ENCODE measurements around the gene TEAD4.

The TEAD4 gene

DNA sequence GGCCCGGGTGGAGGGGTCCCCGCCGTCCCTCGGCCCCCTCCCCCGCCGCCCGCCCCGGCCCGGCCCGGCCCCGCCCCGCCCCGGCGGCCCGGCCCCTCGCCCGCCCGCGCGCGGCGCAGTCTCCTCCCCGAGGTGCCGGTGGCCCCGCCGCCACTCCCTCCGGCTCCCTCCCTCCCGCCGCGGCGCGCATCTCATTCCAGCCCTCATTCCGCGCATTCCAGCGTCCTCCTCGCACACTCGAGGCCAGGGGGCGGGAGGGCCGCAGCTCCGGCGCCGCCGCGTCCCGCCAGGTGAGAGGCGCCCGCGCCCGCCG is at the start of gene TEAD4:
TEAD4 (plus strand) TSS at position 206 of the 313 bp plus-strand sequence.
- peak in 1 of 2 experiments; percentile 19 for DNase-seq (ENCODE audit: low read depth in 2 of 2)

DNA sequence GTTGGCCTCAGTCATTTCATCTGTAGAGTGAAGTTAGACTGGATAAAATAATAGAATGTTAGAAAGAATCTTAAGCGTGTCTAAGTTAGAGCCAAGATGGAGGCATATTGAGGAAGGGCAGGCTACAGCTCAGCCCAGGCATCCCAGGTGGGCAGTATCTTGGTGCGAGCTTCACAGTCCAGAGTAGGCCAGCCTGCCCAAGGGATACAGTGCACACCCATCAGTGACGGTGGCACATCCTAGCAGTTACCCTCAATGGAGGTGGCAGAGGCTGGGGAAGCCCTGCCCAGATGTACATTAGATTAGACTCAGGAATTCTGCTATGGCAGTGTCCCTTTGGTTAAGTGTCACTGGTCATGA is 47.0 kb upstream of the TEAD4 start:
- DNase-seq (ENCODE audit: low read depth in 2 of 2): no peak

DNA sequence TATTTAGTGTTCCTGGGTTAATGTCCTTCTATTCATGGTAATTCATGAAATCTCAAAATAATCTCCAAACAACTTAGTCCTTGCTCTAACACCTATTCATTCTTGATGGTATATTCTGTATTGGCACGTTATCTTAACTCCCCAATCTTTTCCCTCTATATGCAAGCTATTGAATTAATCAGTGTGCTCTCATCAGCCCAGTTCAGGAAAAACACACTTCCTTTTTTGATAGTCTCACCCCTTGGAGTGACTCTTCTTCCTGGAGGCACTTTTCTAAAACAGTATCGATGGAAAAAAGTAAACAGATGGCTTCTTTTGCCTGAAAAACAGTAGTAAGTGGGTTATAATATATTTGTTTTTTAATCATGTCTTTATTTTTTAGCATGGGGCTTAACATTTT is 39.9 kb upstream of the TEAD4 start:
- DNase-seq (ENCODE audit: low read depth in 2 of 2): no peak

DNA sequence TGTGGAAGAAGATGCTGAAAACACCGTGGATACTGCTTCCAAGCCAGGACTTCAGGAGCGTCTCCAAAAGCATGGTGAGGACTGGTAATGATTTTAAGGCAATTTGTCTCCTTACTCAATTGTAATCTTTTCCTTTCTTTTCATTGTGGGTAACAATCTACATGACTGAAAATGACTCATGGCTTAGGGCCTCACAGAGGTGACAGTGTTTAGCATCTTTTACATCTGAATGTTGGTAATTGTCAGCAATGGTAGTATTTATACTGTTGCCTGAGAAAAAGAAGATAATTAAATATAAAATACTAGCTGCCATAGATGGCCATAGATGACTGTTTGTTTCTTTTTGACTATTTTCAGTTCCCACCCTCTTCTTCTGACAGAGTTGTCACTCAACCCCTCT is 36.9 kb upstream of the TEAD4 start:
- no peak for DNase-seq (ENCODE audit: low read depth in 2 of 2)

DNA sequence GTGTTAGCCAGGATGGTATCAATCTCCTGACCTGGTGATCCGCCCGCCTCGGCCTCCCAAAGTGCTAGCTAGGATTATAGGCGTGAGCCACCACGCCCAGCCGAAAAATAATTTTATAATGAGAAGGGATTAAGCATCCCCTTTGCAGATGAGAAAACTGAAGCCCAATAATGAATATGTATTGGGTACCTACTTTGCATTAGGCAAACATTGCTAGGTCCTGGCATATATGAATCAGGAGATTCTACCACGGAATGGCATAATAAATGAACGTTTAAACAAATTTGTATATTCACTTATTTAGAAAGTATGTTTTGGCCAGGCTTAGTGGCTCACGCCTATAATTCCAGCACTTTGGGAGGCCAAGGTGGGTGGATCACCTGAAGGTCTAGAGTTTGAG is 36.1 kb upstream of the TEAD4 start:
- no peak for DNase-seq (ENCODE audit: low read depth in 2 of 2)

DNA sequence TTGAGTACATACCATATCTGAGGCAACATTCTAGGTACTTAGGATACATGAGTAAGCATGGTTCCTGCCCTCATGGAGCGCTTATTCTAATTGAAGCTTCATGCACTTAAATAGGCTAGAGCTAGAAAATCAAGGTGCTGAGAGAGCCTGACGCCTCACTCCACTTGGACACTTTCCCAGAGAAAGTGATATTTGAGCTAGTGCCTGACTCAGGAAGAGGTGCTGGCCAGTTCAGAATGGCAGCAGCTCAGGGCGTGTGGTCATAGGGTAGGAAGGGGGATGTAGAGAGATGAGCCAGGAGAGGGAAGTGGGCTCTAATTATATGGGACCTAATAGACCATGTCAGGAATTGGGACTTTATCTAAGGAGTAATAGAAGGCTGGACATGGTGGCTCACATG is 35.2 kb upstream of the TEAD4 start:
- DNase-seq (ENCODE audit: low read depth in 2 of 2): no peak

DNA sequence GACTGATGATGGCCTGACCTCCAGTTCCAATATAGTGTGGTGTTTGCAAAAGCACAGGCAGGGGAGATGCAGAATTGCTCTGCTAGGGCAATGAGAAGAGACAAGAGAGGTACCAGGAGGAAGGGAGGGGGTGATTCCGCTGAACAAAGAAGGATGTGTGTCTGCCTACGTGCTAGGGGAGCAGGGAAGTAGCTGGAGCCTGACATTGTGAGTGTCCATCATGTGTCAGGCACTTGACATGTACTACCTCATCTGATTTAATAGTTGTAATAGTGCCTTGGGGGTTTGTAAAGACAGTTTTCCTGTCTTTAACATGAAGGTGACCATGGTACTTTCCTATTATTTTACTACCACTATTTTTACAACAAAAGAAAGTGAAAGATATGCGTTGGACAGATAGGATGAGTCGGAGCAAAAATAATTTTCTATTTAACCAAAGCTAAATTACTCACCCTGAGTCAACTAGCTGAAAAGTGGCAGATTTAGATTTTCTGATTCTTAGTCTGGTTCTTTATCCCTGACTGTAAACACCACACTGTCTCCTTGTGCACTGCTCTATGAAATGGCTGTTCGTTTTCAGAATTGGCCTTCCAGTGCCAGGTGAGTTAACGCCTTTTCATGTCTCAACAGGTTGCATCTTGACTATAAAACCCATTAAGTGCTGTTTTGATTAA is 33.7 kb upstream of the TEAD4 start:
- no peak for DNase-seq (ENCODE audit: low read depth in 2 of 2)

DNA sequence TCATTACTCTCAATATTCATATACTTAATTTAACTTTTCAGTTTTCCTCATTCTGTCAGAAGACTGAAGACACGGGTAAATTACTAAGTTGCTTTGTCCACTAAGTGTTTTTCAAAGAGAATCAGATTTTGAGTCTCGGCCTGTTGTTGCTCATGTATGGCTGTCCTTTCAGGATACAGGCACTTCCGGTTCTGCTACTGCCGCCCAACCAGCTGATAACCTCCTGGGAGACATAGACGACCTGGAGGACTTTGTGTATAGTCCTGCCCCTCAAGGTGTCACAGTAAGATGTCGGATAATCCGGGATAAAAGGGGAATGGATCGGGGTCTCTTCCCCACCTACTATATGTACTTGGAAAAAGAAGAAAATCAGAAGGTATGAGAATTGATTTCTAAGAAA is 28.3 kb upstream of the TEAD4 start:
- DNase-seq (ENCODE audit: low read depth in 2 of 2): no peak

DNA sequence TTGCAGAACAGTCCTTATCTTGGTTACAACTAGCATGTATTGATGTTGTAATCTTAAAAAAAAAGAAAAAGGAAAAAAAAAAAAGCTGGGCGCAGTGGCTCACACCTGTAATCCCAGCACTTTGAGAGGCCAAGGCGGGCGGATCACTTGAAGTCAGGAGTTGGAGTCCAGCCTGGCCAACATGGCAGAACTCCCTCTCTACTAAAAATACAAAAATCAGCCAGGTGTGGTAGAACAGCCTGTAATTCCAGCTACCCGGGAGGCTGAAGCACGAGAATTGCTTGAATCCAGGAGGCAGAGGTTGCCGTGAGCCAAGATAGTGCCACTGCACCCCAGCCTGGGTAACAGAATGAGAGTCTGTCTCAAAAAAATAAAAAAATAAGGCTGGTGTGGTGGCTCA is 25.6 kb upstream of the TEAD4 start:
- DNase-seq (ENCODE audit: low read depth in 2 of 2): no peak

DNA sequence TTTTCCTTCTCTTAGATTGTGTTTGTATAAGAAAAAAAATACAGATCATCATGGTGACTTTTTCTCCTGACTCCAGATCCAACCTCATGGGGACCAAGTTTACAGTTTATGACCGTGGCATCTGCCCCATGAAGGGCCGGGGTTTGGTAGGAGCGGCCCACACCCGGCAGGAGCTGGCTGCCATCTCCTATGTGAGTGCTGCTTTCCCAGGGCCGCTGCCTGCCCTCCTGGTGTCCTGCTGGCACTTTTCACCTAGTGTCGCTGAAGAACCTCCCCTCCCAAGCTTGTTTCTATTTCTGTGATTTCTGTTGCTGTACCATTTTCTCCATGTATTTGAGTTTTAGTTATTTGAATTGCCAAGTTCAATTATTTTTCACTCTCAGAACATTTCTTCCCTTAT is 24.8 kb upstream of the TEAD4 start:
- no peak for DNase-seq (ENCODE audit: low read depth in 2 of 2)

DNA sequence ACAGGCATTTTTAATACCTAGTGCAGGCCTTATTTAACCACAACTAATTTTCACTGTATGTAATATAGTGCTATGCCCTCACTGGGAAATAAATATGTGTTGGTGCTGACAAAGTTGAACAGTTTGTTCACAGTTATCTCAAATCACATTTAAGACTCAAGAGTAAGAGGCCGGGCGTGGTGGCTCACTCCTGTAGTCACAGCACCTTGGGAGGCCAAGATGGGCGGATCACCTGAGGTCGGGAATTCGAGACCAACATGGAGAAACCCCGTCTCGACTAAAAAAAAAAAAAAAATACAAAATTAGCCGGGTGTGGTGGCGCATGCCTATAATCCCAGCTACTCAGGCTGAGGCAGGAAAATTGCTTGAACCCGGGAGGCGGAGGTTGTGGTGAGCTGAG is 22.9 kb upstream of the TEAD4 start:
- DNase-seq (ENCODE audit: low read depth in 2 of 2): no peak

DNA sequence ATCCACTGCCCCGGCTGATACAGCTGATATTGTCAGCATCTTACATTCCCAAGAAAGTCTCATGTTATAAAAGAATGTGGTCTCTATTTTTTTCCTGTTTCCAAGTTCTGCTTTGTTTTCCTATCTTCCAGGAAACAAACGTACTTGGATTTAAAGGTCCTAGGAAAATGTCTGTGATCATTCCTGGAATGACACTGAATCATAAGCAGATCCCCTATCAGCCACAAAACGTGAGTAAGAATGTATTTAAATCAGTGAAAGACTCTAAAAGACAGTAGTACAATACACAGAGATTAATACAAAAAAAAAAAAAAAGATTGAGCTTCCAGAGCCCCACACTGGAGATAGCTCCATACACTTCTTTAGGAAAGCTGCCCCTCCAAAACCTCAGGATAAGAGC is 21.7 kb upstream of the TEAD4 start:
- no peak for DNase-seq (ENCODE audit: low read depth in 2 of 2)

DNA sequence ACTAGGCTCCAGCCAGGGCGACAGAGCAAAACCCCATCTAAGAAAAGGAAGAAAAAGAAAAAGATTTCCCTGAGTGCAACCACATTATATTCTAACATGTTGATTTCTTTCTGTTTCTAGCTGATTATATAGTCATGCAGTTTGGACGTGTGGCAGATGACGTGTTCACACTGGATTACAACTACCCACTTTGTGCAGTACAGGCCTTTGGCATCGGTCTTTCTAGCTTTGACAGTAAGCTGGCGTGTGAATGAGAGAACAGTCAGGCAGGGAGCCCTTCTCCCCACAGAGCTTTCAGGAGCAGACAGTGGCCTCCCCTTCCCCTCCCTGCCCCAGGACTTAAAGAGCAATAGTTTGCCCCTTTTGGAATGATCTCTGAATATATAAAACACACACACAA is 20.0 kb upstream of the TEAD4 start:
- DNase-seq (ENCODE audit: low read depth in 2 of 2): no peak

DNA sequence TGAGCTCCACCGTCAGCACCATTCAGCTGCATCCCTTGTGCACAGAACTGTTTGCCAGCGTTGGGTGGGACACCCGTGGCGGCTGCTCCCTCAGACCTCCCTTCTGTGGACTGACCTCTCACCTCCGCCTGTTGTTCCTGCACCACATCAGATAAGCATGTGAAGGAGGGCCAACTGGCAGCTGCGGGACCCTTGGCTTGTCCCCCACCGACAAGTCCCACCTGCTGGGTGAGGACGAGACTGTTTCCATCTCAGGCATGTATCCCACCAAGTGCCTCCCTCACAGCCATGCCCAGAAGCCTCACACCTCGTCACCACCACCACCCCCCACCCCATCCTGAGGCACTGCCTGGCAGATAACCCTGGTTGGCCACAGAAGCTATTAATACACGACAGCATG is 18.6 kb upstream of the TEAD4 start:
- no peak for DNase-seq (ENCODE audit: low read depth in 2 of 2)

DNA sequence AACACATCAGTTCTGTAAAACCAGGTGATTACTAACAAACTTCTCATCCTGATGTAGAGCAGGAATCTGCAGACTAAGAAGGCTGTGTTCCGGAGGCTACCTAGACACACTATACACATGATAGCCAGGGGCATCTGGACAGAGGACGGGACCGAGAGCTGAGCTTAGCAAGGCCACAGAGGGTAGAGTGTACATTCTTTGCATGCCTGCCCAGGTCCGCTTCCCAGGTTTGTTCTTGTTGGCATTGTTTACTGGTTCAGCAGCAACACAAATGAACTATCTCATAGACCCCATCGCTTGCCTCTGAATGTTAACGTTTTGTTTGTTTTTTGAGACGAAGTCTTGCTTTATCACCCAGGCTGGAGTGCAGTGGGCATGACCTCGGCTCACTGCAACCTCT is 17.7 kb upstream of the TEAD4 start:
- no peak for DNase-seq (ENCODE audit: low read depth in 2 of 2)

DNA sequence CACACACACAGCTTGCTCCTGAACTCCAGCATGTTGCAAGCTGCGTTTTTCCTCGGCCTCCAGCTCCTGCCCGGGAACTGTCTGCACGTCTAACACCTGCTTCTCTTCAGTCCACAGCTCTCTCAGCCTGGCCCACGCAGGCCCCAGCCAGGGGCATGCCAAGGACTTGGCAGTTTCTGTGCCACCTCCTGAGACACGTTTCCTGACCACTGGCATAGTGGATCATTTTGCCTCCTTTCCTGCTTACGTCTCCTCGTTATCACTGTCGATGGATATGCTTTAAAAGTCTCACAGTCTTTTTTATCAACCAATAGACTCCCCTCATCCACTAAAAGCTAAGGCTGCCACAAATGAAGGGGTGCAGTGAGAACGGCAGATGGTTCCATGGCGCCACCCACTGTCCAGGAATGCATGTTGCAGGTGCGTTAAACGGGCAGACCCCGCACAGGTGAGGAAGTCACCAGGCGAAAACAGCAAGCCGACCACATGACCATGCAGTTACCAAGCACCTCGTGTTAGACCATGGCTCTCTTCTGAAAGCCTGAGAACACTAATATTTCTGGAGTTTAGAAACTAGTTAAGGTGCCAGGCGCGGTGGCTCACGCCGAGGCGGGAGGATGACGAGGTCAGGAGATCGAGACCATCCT is 14.7 kb upstream of the TEAD4 start:
- DNase-seq (ENCODE audit: low read depth in 2 of 2): peak in 1 of 2 experiments; percentile 57

DNA sequence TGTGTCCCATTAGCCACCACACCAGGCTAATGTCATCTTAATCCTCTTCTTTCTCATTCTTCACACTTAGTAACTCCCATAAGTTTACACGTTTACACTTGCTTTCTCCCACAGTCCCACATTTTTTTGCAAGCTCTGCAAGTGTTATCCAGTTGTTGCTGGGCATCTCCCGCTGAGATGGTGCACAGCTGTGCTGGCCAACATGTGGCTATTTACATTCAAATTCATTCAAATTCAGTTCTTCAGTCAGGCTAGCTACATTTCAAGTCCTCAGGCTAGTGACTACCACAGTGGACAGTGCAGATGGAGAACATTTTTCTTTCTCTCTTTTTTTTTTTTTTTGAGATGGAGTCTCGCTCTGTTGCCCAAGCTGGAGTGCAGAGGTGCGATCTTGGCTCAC is 9.8 kb upstream of the TEAD4 start:
- no peak for DNase-seq (ENCODE audit: low read depth in 2 of 2)

DNA sequence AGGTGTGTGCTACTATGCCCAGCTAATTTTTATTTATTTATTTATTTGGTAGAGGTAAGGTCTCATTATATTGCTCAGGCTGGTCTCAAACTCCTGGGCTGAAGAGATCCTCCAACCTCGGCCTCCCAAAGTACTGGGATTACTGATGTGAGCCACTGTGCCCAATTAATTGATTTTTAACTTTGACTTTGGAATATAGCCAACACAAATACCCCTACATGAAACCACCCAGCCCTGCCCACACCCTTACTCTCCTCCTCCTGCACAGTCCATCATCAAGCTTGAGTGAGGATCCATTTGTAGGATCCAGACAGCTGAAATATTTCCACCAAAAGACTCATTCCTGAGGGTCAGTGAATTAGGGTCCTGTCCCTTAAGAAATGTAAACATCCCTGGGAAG is 3.3 kb upstream of the TEAD4 start:
- no peak for DNase-seq (ENCODE audit: low read depth in 2 of 2)

DNA sequence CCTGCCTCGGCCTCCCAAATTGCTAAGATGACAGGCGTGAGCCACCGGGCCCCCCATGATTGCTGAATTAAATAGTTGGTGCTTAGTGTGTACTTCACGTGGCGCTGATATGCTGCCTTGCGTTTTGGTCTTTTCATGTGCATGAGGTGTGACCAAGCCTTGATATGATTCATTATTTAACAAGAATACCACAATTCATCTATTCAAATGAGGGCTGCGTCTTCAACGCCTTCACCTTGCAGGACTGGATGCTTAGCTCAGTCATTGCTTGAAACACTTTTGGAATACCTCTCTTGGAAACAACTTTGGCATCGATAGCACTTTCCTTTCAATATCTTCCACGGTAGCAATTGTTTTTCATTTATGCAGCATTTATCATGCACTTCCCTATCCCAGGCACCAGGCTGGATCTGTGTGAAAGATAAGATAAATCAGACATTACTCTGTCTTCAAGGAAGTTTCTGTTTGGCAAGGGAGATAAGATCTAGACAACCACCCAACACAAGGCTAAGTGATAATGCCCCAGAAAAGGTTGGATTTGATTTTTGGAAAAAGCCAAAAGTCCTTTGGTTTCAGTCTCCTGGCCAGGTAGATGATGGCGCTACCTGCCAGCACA is 1.3 kb upstream of the TEAD4 start:
- DNase-seq (ENCODE audit: low read depth in 2 of 2): no peak

DNA sequence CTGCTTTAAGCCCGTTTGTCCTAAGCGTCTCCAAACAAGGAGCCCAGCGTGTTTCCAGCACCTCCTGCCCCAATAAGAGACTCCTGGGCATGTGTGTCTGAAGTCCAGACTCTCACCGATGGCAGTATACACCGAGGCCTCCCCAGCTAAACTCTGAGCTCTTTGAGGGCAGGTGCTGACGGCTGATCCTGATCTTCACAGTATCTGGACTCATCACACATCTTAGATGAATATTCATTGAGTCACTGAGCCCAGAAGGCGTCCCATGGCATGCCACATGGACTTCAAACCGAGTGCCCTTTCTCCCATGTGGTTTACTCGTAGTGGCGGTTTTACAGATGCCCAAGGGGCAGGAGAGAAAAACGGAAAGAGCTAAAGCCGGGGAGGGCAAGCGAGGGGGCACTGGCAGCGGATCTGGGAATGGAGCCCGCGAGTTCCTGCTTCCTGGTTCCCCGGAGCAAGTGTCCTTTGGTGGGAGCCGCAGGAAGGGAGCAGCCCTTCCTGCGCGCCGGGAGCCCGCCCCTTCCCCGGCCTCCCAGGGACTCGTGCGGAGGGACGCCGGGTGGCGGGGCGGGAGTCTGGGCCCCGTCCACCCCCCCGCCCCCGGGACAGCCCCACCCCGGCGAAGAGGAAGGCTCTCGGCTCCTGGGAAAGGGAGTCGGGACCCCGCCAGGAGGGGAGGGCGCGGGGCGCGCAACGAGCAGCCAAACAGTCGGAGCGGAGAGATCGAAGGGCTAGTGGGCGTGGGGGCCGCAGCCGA is 585 bp upstream of the TEAD4 start:
- peak in 1 of 2 experiments; percentile 1 for DNase-seq (ENCODE audit: low read depth in 2 of 2)

DNA sequence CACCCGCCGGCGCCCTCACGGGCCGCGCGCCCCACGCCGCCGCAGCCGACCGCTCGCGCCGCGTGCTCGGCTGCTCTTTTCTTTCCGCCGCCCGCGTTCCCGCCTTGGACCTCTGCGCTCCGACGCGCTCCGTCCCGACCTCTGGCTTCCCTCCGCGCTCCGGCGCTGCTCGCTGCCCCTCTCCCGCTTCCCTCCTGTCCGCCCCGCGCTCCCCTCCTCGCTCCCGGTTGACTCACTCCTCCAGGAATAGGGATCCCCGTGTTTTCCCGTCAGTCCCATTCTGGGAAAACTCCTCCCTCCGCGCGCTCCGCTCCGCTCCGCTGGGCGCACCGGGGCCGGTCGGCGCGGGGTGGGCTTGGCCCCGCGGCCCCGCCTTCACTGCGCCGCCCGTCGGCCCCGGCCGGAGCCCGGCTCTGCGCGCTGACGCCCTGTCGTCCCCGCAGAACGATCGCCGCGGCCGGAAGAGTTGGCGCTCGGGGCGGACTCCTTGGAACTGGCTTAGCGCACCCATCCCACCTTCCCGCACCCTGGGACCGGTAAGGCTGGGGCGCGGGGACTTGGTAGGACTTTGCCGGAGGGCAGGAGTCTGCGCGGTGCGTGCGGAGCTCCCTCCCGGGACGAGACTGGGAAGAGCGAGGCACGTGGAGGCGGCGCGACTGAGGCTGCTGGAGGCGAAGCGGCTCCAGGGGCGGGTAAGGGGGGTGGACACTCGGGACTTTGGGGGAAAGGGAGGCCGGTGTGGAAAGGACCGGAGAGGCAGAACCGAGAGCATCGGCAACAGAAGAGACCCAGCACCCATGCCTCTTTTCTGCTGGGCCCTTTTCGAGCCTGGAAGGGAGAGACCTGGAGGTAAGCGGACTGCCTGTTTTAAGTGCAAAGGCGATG is 550 bp downstream of the TEAD4 start:
- DNase-seq (ENCODE audit: low read depth in 2 of 2): peak in 1 of 2 experiments; percentile 25

DNA sequence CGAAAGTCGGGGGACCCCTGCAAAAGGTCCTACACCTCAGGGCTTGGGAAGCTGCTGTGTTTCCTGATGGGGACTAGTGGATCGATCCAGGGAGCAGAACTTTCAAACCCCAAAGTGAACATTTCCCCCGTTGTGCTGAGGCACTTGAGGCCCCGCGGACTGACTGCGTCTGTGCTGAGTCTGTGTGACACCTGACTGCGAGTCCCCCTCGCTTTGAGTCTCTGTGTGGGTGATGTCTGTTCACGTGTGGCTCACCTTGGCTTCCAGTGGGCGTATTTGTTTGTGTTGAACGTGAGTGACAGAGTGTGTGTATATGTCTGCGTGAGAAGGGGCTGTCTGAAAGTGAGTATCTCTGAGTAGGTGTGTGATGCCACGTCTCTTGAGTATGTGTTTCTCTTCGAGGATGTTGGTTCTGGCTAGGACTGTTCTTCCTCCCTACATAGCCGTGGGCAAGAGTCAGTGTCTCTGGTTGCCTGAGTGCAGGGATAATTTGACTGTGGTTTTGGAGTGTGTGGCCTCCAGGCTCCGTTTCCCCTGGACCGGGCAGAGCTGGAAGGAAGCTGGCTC is 1.3 kb downstream of the TEAD4 start:
- DNase-seq (ENCODE audit: low read depth in 2 of 2): peak in 1 of 2 experiments; percentile 2
